NCI-H2107 treated with DMSO at 0.1 percent for 48 hours (cell line): ENCODE results near the gene KYNU.
"Not testable (repeated sequence)": the region's sequence is repeated elsewhere in the genome, so short reads cannot be mapped to it uniquely, and the experiment has no call there.

Source experiments
- DNase-seq: peaks from one replicate; lab custom pipeline; 2025; ENCODE audit not compliant: unreplicated experiment; lab: John Stamatoyannopoulos, UW

The KYNU gene

DNA sequence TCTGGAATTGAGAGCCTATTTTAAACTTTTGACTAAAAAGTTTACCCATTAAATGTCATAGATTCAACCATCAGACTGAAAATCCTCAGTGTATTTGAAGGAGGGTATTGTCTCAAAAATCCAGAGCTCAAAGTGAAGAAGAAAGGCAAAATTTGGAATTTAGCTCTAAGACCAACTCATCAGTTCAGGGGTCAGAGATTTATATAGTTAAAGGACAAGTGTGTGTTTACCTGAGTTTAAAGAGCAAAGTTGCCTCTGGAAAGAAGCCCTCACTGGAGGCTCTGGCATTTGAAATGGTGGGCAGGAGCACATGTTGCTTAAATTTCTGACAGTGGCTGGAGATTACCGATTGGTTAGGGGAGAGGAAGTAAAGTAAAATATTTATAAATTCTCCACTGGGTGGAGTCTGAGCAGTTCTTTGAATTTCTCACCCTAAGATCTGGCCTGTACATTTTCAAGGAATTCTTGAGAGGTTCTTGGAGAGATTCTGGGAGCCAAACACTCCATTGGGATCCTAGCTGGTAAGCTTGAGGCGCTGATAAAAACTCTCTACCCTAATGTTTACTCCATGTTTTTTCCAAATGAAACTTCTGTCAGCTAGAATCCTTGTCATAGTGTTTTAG, at the start of gene KYNU:
Gene KYNU, plus strand, starts transcription at position 449 of the 623 bp plus-strand sequence. CDS start 7,704 bp downstream, outside the sequence.
- DNase-seq: no peak

- DNase-seq: no peak
Observed at GRCh38 chr2:142834021-142834420, 43.4 kb upstream of the KYNU start.

GRCh38 chr2:142840436-142840835, 37.0 kb upstream of the KYNU start:
- DNase-seq: no peak

DNA sequence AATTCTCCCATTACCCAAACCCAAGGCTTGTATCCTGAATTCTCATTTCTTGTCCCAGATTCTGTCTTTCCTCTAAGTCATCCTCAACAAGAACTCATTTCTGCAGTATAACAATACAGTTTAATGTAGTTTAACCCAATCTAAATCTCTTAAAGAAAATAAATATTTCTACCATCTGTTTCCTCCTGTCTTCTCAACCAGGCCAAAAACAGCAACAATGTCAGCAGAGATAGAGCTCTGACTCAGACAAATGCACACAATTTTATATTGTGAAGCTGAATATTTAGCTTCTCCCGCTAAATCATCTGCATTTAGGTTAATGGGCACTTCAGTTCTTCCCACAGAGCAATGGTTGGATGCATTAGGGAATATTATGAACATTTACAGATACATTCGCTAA, 35.7 kb upstream of the KYNU start:
- DNase-seq: no peak

GRCh38 chr2:142842369-142842768, 35.1 kb upstream of the KYNU start:
- no peak for DNase-seq

GRCh38 chr2:142843731-142844130, 33.7 kb upstream of the KYNU start:
- DNase-seq: no peak

- no peak for DNase-seq
Observed at GRCh38 chr2:142848023-142848606, 29.3 kb upstream of the KYNU start.

GRCh38 chr2:142849820-142850219, 27.6 kb upstream of the KYNU start:
- DNase-seq: no peak

DNA sequence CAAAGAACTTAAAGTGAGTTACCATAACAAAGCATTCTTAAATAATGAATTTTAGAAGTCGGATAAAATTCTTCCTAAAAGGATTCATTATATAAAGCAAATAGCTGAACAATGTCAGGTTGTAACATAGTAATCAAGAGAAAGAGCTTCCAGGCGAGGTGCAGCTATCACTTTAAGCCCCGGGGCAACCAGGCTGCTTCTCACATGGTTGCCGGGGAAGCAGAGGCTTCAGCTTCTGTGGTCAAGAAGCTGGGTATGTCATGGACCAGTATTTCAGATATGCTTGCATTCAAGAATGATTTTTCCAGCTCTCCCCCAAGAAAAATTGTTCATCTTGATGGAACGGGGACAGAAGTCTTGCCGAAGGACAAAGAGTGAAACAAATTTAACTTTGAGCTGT, 23.6 kb upstream of the KYNU start:
- DNase-seq: no peak

DNA sequence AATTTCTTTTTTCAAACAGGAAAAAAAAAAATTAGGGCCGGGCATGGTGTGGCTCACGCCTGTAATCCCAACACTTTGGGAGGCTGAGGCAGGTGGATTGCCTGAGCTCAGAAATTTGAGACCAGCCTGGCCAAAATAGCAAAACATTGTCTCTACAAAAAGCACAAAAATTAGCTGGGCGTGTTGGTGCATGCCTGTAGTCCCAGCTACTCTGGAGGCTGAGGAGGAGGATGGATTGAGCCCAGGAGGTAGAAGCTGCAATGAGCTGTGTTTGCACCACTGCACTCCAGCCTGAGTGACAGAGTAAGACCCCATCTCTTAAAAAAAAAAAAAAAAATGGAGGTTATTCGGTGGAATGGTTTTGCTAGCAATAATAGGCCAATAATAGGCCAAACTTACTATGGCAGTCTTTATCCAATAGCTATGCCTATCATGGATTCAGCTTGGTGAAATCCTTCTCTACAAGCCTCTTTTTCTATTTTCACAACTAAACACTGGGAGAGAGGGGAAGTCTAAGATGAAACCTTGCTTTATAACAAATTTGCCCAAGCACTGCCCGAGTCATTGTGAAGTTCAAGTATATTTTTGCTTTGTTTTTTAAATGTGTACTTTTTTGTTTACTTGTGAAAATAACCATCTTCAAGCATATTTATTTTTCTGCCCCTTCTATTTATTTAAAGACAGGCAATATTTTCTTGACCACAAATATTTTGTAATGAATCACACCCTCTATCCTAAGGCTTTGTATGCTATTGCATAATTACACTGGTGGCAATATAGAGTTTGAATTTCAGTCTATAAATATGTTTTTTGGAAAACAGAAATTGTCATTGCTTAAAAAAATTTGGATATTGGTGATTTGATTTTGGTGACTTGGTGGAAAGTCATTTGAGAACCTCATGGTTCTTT, 20.0 kb upstream of the KYNU start:
- DNase-seq: no peak

- DNase-seq: no peak
Observed at GRCh38 chr2:142858961-142859360, 18.5 kb upstream of the KYNU start.

GRCh38 chr2:142862299-142862698, 15.2 kb upstream of the KYNU start:
- DNase-seq: no peak

- no peak for DNase-seq
Observed at GRCh38 chr2:142862847-142863246, 14.6 kb upstream of the KYNU start.

- no peak for DNase-seq
Observed at GRCh38 chr2:142863485-142863961, 13.9 kb upstream of the KYNU start.

DNA sequence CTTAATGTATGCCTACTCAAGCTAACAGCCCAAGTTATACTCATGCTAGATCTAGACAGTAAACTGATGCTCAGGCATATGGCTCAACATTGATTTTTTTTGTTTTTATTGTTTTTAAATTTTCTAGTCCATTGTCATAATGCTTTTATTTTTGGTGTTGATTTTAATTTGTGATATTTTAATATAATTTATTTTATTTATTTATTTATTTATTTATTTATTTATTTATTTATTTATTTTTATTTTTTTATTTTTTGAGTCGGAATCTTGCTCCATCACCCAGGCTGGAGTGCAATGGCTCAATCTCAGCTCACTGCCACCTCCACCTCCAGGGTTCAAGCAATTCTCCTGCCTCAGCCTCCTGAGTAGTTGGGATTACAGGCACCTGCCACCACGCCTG, 12.9 kb upstream of the KYNU start:
- DNase-seq: not testable (repeated sequence)

DNA sequence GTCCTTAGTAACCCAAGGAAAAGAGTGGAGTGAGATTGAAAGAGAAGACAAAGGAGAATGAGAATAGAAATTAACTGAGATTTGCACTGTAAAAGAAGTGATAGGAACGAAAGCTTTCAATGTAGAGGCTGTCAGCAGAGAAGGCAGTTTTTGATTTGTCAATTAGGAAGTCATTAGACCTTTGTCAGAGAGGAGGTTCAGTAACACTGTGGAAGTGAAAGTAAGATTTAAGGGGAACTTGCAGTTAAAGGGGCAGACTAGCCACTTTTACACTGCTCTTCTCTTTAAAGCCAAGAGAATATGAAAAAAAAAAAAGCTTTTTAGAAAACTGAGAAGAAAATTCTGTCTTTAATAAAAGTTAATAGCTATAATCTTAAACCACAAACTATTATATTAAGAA, 11.5 kb upstream of the KYNU start:
- no peak for DNase-seq

DNA sequence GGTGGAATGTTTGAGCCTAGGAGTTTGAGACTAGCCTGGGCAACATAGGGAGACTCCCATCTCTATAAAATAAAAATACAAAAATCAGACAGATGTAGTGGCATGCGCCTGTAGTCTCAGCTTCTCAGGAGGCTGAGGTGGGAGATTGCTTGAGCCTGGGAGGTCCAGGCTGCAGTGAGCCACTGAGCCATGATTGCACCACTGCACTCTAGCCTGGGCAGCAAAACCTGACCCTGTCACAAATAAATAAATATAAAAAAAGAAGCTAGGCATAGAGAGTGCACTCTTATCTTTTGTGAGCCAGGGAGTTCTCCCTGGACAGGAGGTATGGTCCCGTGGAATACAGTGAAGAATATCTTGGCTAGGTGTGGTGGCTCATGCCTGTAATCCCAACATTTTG, 11.0 kb upstream of the KYNU start:
- DNase-seq: no peak

GRCh38 chr2:142867136-142867535, 10.3 kb upstream of the KYNU start:
- no peak for DNase-seq

DNA sequence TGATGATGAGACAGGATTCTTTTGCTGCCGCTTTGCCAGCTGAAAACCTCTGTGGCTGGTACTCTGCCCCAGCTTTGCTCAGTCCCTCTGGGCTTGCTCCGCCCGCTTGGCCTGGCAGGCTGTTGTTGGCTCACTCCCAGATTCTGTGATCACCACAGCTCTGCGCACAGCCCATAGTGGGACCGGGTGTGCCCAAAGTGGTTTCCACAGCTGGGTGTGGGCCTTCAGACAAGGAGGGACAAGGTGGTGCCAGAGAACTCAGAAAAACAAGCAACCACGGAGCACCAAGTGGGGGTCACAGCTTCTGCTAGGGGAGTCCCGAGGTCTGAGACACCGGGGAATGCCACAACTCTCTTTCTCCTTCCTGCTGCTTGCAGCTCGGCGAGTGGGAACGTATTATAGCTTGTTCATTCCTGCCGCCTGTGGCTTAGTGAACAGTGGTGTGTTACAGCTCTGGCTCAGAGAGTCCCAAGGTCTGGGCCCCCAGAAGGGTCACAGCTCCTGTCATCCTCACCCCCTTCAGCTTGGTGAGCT, 9.2 kb upstream of the KYNU start:
- DNase-seq: no peak

- DNase-seq: not testable (repeated sequence)
Observed at GRCh38 chr2:142869065-142869460, 8.4 kb upstream of the KYNU start.

GRCh38 chr2:142869461-142870106, 7.9 kb upstream of the KYNU start:
- no peak for DNase-seq
